ENCODE data around the gene DPM3. TPM values are rescaled to one million over a fixed set of nuclear protein-coding genes. Genes with fewer than 3 reads are reported as not detected.

The DPM3 gene
- total and polyA plus RNA-seq, 9 of the 15 experiments (the other 6 are each of a cell fraction or from before 2014, with no cell fraction given) = 3.7 to 120 (median 36.4) TPM

DNA sequence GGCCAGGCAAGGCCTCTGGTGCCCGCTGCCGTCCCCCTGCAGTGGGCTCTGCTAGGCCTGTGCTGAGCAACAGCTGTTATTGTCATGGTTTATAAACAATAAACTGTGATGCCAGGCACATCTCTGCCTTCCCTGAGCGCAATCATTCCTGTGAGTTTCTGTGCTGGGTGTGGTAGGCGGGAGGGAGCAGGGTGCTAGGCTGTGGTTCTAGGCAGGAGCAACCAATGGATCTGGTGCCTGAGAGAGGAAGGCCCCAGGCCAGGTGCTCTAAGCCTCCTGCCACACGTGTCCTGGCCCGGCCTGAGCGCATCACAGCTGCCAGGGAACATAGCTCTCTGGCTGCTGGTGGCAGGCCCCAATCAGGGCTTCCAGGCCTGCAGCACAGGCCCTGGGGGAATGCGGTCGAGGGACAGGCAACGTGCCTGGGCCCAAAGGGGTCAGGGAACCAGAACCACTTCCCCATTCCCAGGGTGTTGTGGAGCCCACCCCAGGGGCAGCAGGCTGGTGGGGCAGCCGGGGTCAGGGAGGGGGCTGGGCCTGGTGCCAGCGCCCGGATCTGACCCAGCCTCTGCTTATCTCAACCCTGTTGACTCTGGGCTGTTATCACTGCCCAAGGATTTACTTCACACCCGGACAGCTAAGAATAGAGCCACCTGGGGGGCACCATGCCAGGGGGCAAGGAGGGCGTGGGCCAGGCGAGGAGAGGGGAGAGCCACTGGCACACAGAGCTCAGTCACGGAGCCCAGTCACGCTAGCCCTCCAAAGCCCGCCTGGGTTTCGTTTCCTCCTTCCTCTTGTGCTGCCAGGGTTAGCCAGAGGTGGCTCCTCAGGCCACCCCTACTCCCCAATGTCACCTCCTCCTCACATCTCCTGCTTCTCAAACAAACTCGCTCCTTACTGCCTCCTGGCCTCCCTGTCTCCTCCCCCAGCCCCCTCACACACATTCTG is 44.8 kb upstream of the DPM3 start:
- no peak overlapping the region for H3K27ac ChIP-seq (ENCODE audit: extremely low read depth, low read depth, low read length)
- ATAC-seq = peak; percentile 48
- H3K4me1 ChIP-seq (replicated peaks in 1 of 2; ENCODE audit: control insufficient read depth in 2 of 2, insufficient read depth in 2 of 2, low read length in 2 of 2) = peaks cover 0 to 33% of the 10 kb centered on the region in 2 experiments; a peak in 3 of 5 replicates
- H3K4me3 ChIP-seq = no peak overlapping the region
- H3K9me1 ChIP-seq (ENCODE audit: control insufficient read depth, insufficient read depth, low read length) = no peaks in the 10 kb centered on the region
- no peaks in the 10 kb centered on the region for H4K20me1 ChIP-seq (replicated peaks; ENCODE audit: control insufficient read depth, insufficient read depth, low read length)
- no TSS peak for BruUV-seq (replicated peaks)
- POLR2A ChIA-PET = interaction anchor here (1.2 to 1.5 kb wide), 2 partner anchors 8 kb away, joined by 5 to 6 read pairs; no protein-coding TSS in a partner anchor
- FAIRE-seq = no peak
- no peak overlapping the region for H2AFZ ChIP-seq (ENCODE audit: low read depth, low read length)
- DNase-seq (ENCODE audit: extremely low read depth in 1 of 4, low spot score in 3 of 4) = peak in 1 of 4 experiments; percentile 25
- peak overlapping the region in 1 of 2 experiments; percentile 33; a peak in 2 of 4 replicates for H3K9ac ChIP-seq (ENCODE audit: insufficient read depth in 1 of 2, low read depth in 2 of 2, low read length in 2 of 2)
- in situ Hi-C loops (cut with MboI) = no loop called here
- H3K27me3 ChIP-seq (ENCODE audit: control insufficient read depth in 2 of 2, insufficient read depth in 2 of 2, low read length in 2 of 2) = no peaks in the 10 kb centered on the region
- 67% methylated on average over 16 of the region's 21 CpGs for WGBS (ENCODE audit: insufficient coverage, low coverage, missing lambda C conversion rate)
- TF ChIP-seq POLR2G (IDR thresholded peaks at IDR 0.05; ENCODE audit: low read depth, low read length) (peak; percentile 31; the same call in 1 of the 2 replicates), TBL1XR1 (IDR thresholded peaks at IDR 0.05; ENCODE audit: low read length in 2 of 2) (no peak), FOXA3 (CRISPR knock-in tag; conservative IDR thresholded peaks at IDR 0.05 in 1 of 2, IDR thresholded peaks at IDR 0.05 in 1 of 2) (0 out of 4 replicates have a peak, but pooled peaks of 1 of the 2 experiments have one; percentile 22), NR1H2 (CRISPR knock-in tag; IDR thresholded peaks at IDR 0.05) (no peak)
- no peak overlapping the region for H3K4me2 ChIP-seq (ENCODE audit: insufficient read depth, low read length)
- CTCF ChIA-PET (ENCODE audit: low intra/inter-chr PET ratio) = interaction anchor here (0.6 kb wide), 1 partner anchor 1175 kb away, joined by 3 read pairs; no protein-coding TSS in a partner anchor
- H3K36me3 ChIP-seq (ENCODE audit: control insufficient read depth, insufficient read depth, low read length) = no peaks in the 10 kb centered on the region
- intact Hi-C loops (cut with micrococcal nuclease) = no loop called here
- no peaks in the 10 kb centered on the region for H3K79me2 ChIP-seq (ENCODE audit: control insufficient read depth, insufficient read depth, low read length)
- H3K9me3 ChIP-seq (replicated peaks; ENCODE audit: control insufficient read depth, insufficient read depth, low read depth, low read length) = no peaks in the 10 kb centered on the region

Measured in K562 (cell line).